ENCODE measurements around the gene HIPK4.

- TF ChIP-seq CTCF (conservative IDR thresholded peaks at IDR 0.05; ENCODE audit: low read length): no peak
- no peak for TF ChIP-seq EZH2phosphoT487 (IDR thresholded peaks at IDR 0.05; ENCODE audit: borderline replicate concordance, low read depth, low read length)
These were observed 28.1 kb upstream of the HIPK4 start for GRCh38 chr19:40418040-40418439.
